Right lobe of liver (tissue), 6 donors: ENCODE data around the gene MMADHC. TPM values are rescaled to one million over a fixed set of nuclear protein-coding genes. Genes with fewer than 3 reads are reported as not detected.
A peak's percentile ranks its signal among the peaks of the same experiment; 100 is the strongest.

ENCODE experiments used
- ATAC-seq, 4 donors: fragments of 200-7000 bp; cut with Tn5 transposase; one replicate each; pipeline ENCODE4 v1.9.1; 2020; ENCODE audit warnings: mild to moderate bottlenecking in 4 of 4, moderate library complexity in 4 of 4
- DNase-seq, 3 donors: peaks; one replicate each; pipeline ENCODE4 v3.0.0-alpha.2; 2020
- H3K27ac ChIP-seq, 3 donors: fragments of 200-600 bp; one replicate each; pipeline ENCODE4 v1.8.0; 2022
- H3K27me3 ChIP-seq, 2 donors: fragments of 200-600 bp; one replicate each; pipeline ENCODE4 v1.8.0; 2022
- H3K36me3 ChIP-seq, 4 donors: fragments of 200-600 bp; sonication (generic) in 1 of 4; one replicate each; pipeline versions ENCODE4 v1.5.1 to v1.8.0; 2017 to 2022; ENCODE audit warnings: control low read depth in 1 of 4
- H3K4me1 ChIP-seq, 4 donors: fragments of 200-600 bp; sonication (generic) in 1 of 4; one replicate each; pipeline versions ENCODE4 v1.5.1 to v1.8.0; 2017 to 2022; ENCODE audit warnings: control low read depth in 1 of 4
- H3K4me3 ChIP-seq, 3 donors: fragments of 200-600 bp; one replicate each; pipeline ENCODE4 v1.8.0; 2022
- H3K9me3 ChIP-seq, 4 donors: fragments of 200-600 bp; sonication (generic) in 1 of 4; one replicate each; pipeline versions ENCODE4 v1.5.1 to v1.8.0; 2017 to 2022; ENCODE audit warnings: control low read depth in 1 of 4
- POLR2A ChIP-seq: fragments of 450-650 bp; IDR thresholded peaks from one replicate; pipeline ENCODE4 v1.6.1; 2017; ENCODE audit warnings: antibody characterized with exemption, mild to moderate bottlenecking
- WGBS: methylation state at CpG from one replicate; pipeline ENCODE4 v1.1.6; 2018; ENCODE audit warnings: low coverage, low lambda C conversion rate; ENCODE audit not compliant: insufficient coverage; ENCODE audit errors: missing lambda C conversion rate; 5-methylcytosine and 5-hydroxymethylcytosine counted together
- intact Hi-C, 2 donors: fragments of 100-400 bp; cut with DNase I; formaldehyde crosslinking; loops; one replicate each; pipeline versions ENCODE4 v1.11.2 to v1.14.1; 2022
- total RNA-seq, 6 experiments: library from RNA; depleted of rRNA in 2 of 6; stranded (reverse); fragments of >200 nt in 2 of 6; fragmentation: NEBNext Ultra II Directional in 3 of 6; extraction: Animal tissue kit (Norgen Biotek cat#: 25700) in 3 of 6; gene quantifications; one replicate each; pipeline versions ENCODE4 v1.1.0 to v1.2.4, GENCODE V29; 2016 to 2023
- TF ChIP-seq, protein P1 (sequence below), 4 donors: fragments of 200-600 bp in 3 of 4; fragments of 450-650 bp in 1 of 4; IDR thresholded peaks; one replicate each; pipeline versions ENCODE4 v1.5.1 to v1.8.0; 2016 to 2022; ENCODE audit warnings: antibody characterized with exemption in 4 of 4, mild to moderate bottlenecking in 2 of 4
- donor health status: DM: no; HTN: yes; CAD: no.
- donor health status: DM: no; HTN: no; CAD: no.
- donor health status: DM: no; HTN: no; CAD: no.
- donor health status: DM: no; HTN: yes; CAD: no.
- donor health status: DM: no; HTN: yes; CAD: no.

The MMADHC gene
- total RNA-seq, 6 experiments from 2014 or later: 59.9 to 84.9 (median 66.2) TPM

DNA sequence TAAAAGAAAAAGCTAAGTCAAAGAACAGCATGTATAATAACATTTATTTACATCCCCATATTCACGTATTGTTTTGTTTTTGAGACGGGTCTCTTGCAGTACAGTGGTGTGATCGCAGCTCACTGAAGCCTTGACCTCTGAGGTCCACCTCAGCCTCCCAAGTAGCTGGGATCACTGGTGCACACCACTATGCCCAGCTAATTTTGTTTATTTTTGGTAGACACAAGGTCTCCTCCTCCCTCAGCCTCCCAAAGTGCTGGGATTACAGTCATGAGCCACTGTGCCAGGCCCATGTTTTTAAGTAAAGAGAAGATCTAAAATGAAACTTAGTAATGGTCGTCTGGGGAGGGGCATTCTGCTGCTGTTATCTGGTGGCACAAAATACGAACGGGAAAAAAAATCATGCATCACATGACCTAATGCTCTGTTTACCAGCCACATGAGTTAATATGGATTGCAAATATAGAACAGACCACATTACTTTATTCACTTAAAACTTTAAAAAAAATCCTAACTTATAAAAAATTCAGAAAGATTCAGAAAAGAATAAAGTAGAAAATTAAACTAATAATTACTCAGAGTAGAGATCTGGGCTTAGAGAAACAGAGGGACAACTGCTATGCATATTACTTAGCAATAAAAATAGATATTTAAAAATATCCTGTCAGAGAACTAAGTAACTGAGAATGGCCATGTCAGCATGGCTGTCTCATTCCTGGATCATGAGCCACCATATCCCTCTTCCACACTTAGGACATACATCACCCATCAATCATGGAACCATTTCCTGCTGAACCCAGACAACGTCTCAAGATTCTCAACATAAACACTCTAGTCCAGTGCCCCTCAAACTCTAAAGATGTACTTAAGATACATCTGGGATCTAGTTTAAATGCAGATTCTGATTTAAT lies 7.3 kb downstream of the MMADHC start:
- ATAC-seq: peak in 1 of 4 donors; percentile 19

DNA sequence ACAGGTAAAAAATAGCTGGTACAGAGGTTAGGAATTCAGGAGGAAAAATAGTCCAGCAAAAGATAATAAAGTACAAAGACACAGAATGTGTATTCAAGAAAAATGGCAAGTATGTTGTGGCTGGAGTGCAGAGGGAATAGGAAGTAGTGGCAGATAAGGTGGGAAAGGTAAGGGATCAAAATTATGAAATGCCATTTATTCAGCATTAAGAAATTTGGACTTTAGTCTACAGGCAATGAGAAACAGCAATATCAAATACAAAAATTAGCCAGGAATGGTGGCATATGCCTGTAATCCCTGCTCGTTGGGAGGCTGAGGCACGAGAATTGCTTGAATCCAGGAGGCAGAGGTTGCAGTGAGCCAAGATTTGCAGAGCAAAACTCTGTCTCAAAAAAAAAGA lies 10.3 kb downstream of the MMADHC start:
- Histone ChIP-seq H3K27me3 (no peaks in the 10 kb centered on the region), H3K4me1 (peaks cover 0 to 34% (median 2%) of the 10 kb centered on the region in 4 donors), H3K9me3 (no peaks in the 10 kb centered on the region), H3K4me3 (no peak overlapping the region), H3K36me3 (peaks cover 0 to 81% (median 47%) of the 10 kb centered on the region in 4 donors), H3K27ac (no peak overlapping the region)
- peak in 3 of 4 donors; percentile 29 to 64 (median 61) for ATAC-seq
- intact Hi-C loops: no loop called here
- TF ChIP-seq POLR2A: no peak
- TF ChIP-seq, protein P1, sequence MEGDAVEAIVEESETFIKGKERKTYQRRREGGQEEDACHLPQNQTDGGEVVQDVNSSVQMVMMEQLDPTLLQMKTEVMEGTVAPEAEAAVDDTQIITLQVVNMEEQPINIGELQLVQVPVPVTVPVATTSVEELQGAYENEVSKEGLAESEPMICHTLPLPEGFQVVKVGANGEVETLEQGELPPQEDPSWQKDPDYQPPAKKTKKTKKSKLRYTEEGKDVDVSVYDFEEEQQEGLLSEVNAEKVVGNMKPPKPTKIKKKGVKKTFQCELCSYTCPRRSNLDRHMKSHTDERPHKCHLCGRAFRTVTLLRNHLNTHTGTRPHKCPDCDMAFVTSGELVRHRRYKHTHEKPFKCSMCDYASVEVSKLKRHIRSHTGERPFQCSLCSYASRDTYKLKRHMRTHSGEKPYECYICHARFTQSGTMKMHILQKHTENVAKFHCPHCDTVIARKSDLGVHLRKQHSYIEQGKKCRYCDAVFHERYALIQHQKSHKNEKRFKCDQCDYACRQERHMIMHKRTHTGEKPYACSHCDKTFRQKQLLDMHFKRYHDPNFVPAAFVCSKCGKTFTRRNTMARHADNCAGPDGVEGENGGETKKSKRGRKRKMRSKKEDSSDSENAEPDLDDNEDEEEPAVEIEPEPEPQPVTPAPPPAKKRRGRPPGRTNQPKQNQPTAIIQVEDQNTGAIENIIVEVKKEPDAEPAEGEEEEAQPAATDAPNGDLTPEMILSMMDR (IDR thresholded peaks at IDR 0.05): no peak
- WGBS: 40% methylated on average over 2 of the region's 2 CpGs
- no peak for DNase-seq

More for the DNA sequence above, 7.3 kb downstream of the MMADHC start:
- no peaks in the 10 kb centered on the region for H3K27me3 ChIP-seq
- H3K4me1 ChIP-seq: peaks cover 0 to 35% (median 11%) of the 10 kb centered on the region in 4 donors
- no peak overlapping the region for H3K4me3 ChIP-seq
- no peak overlapping the region for H3K27ac ChIP-seq
- peaks cover 0 to 67% (median 38%) of the 10 kb centered on the region in 4 donors for H3K36me3 ChIP-seq
- no peak for DNase-seq
- H3K9me3 ChIP-seq: no peaks in the 10 kb centered on the region
- intact Hi-C loops: no loop called here
- no peak for TF ChIP-seq POLR2A
- TF ChIP-seq, protein P1 (IDR thresholded peaks at IDR 0.05): no peak
- WGBS: 70% methylated on average over 7 of the region's 7 CpGs

DNA sequence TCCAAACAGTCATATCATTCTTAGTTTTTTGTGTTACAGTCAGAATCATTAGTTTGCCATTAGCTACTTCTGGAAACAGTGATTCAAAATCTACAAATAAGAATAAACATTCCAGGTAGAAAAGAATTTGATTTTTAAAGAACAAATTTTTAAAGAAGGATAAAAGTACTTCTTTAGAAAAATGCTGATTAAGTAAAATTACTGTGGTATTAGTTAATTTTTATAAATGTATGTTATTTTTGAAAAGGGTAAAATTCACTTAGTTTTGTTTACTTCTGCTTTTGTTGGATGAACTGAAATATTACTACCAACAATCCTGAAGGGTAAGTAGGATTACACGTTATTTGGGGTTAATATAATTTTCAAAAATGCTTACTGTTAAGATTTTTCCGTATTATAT lies 11.8 kb downstream of the MMADHC start:
- Histone ChIP-seq H3K27me3 (no peaks in the 10 kb centered on the region), H3K36me3 (peaks cover 0 to 74% (median 41%) of the 10 kb centered on the region in 4 donors), H3K27ac (no peak overlapping the region), H3K4me1 (peaks cover 0 to 34% (median 0%) of the 10 kb centered on the region in 4 donors), H3K4me3 (no peak overlapping the region), H3K9me3 (no peaks in the 10 kb centered on the region)
- no peak for DNase-seq
- 67% methylated on average over 2 of the region's 2 CpGs for WGBS
- ATAC-seq: no peak
- TF ChIP-seq, protein P1 (IDR thresholded peaks at IDR 0.05): no peak
- no peak for TF ChIP-seq POLR2A
- intact Hi-C loops: no loop called here

DNA sequence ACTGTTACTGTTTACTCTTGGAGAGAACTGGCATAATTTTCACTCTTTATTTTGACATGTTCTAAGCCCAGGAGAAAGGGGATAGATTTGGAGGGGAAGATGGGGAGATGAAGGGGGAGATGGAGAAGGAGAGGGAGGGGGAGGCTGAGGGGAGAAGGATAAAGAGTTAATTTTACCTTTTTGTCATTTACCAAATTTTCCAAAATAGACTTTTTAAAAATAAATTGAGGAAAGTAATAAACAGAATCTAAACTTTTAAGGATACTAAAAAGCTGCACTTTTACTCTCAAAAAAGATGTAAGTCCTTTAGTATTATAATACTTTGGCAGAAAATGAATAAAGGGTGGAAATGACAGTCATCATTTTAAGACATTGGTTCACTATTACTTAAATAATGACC lies 12.3 kb downstream of the MMADHC start:
- TF ChIP-seq, protein P1 (IDR thresholded peaks at IDR 0.05): no peak
- no peak for TF ChIP-seq POLR2A
- no peak for ATAC-seq
- H3K27me3 ChIP-seq: no peaks in the 10 kb centered on the region
- H3K9me3 ChIP-seq: no peaks in the 10 kb centered on the region
- intact Hi-C loops: no loop called here
- H3K27ac ChIP-seq: no peak overlapping the region
- H3K4me3 ChIP-seq: no peak overlapping the region
- no peak for DNase-seq
- peaks cover 0 to 75% (median 40%) of the 10 kb centered on the region in 4 donors for H3K36me3 ChIP-seq
- peaks cover 0 to 30% (median 0%) of the 10 kb centered on the region in 4 donors for H3K4me1 ChIP-seq
